Cardiac muscle cell (in vitro differentiated cells and primary cell): ENCODE results near the gene MEAF6. TPM values are rescaled to one million over a fixed set of nuclear protein-coding genes. Genes with fewer than 3 reads are reported as not detected.
A peak's percentile ranks its signal among the peaks of the same experiment; 100 is the strongest.
"Not testable (repeated sequence)": the region's sequence is repeated elsewhere in the genome, so short reads cannot be mapped to it uniquely, and the experiment has no call there.

Experiments used
- DNase-seq, 2 donors: peaks; one replicate each; pipeline versions ENCODE4 v3.0.0 to v3.0.0-alpha.2; 2010 to 2017; ENCODE audit warnings: low read depth in 1 of 2, low spot score in 1 of 2
- H3K27ac ChIP-seq: fragments of 200-600 bp; sonication (generic); 2 replicates; pipeline ENCODE4 v1.5.1; 2016
- H3K27me3 ChIP-seq: fragments of 200-600 bp; sonication (generic); 2 replicates; pipeline ENCODE4 v1.6.0; 2016; ENCODE audit warnings: control low read depth
- H3K36me3 ChIP-seq: fragments of 200-600 bp; sonication (generic); 2 replicates; pipeline ENCODE4 v1.5.1; 2016; ENCODE audit warnings: control low read depth
- H3K4me1 ChIP-seq: fragments of 200-600 bp; sonication (generic); 2 replicates; pipeline ENCODE4 v1.8.1; 2017; ENCODE audit warnings: low read depth, mild to moderate bottlenecking, mixed run types
- H3K4me3 ChIP-seq: fragments of 200-600 bp; sonication (generic); 2 replicates; pipeline ENCODE4 v1.5.1; 2016; ENCODE audit warnings: mild to moderate bottlenecking
- H3K9me3 ChIP-seq: fragments of 200-600 bp; sonication (generic); 2 replicates; pipeline ENCODE4 v1.5.1; 2017; ENCODE audit warnings: low read depth, mild to moderate bottlenecking, control low read depth
- CTCF ChIP-seq: IDR thresholded peaks from 2 replicates; pipeline ENCODE4 v1.5.1; 2012; ENCODE audit warnings: low read depth, mild to moderate bottlenecking, low read length
- polyA plus RNA-seq: library from polyadenylated mRNA; unstranded; fragments of >200 nt; fragmentation: Nextera tagmentation; extraction: Ambion mirVana; gene quantifications from 2 replicates; pipeline ENCODE4 v1.2.1, GENCODE V29; 2016
- total RNA-seq: library from RNA; depleted of rRNA; stranded (reverse); fragments of >200 nt; gene quantifications from 2 replicates; pipeline ENCODE4 v1.2.3, GENCODE V29; 2016

Gene MEAF6
- total RNA-seq (138 and 157 TPM in 2 replicates), polyA plus RNA-seq (68.2 and 77.0 TPM in 2 replicates)

GRCh38 chr1:37514350-37515184, at the start of gene MEAF6:
Gene MEAF6, minus strand, starts transcription at chr1:37514766. Its CDS starts 20 bp downstream, at chr1:37514746.
- peak within 1 kb of the TSS; percentile 79 for H3K27ac ChIP-seq
- no peaks in the 10 kb centered on the region for H3K27me3 ChIP-seq
- H3K9me3 ChIP-seq, result no peaks in the 10 kb centered on the region
- TF ChIP-seq CTCF, result peak; percentile 31
- peak; percentile 87 to 92 for DNase-seq
- H3K4me1 ChIP-seq, result peaks cover 7% of the 10 kb centered on the region
- no peaks in the 10 kb centered on the region for H3K36me3 ChIP-seq
- H3K4me3 ChIP-seq, result peak within 1 kb of the TSS; percentile 80

- no peaks in the 10 kb centered on the region for H3K27me3 ChIP-seq
- no peak overlapping the region for H3K4me3 ChIP-seq
- no peak for DNase-seq
- TF ChIP-seq CTCF, result no peak
- peaks cover 25% of the 10 kb centered on the region for H3K36me3 ChIP-seq
- H3K27ac ChIP-seq, result no peak overlapping the region
- no peaks in the 10 kb centered on the region for H3K9me3 ChIP-seq
- no peaks in the 10 kb centered on the region for H3K4me1 ChIP-seq
Observed at GRCh38 chr1:37562984-37563383, 48.4 kb upstream of the MEAF6 start.

- H3K4me3 ChIP-seq, result no peak overlapping the region
- peak; percentile 51 for TF ChIP-seq CTCF
- peaks cover 11% of the 10 kb centered on the region for H3K36me3 ChIP-seq
- H3K27me3 ChIP-seq, result no peaks in the 10 kb centered on the region
- H3K9me3 ChIP-seq, result no peaks in the 10 kb centered on the region
- peak in 1 of 2 donors; percentile 36 for DNase-seq
- H3K4me1 ChIP-seq, result peaks cover 5% of the 10 kb centered on the region
- no peak overlapping the region for H3K27ac ChIP-seq
Observed at GRCh38 chr1:37561133-37562132, 46.9 kb upstream of the MEAF6 start.

GRCh38 chr1:37560401-37561132, 46.0 kb upstream of the MEAF6 start:
- Histone ChIP-seq H3K27me3 (no peaks in the 10 kb centered on the region), H3K4me1 (peaks cover 5% of the 10 kb centered on the region), H3K4me3 (no peak overlapping the region), H3K36me3 (peaks cover 6% of the 10 kb centered on the region), H3K27ac (no peak overlapping the region), H3K9me3 (no peaks in the 10 kb centered on the region)
- no peak for DNase-seq
- no peak for TF ChIP-seq CTCF

GRCh38 chr1:37559957-37560379, 45.4 kb upstream of the MEAF6 start:
- DNase-seq, H3K4me3 ChIP-seq, H3K27ac ChIP-seq, H3K27me3 ChIP-seq, H3K9me3 ChIP-seq, H3K36me3 ChIP-seq, H3K4me1 ChIP-seq: not testable (repeated sequence)
